Measurements from ENCODE around the gene IGSF22.
"Not testable (repeated sequence)": the region's sequence is repeated elsewhere in the genome, so short reads cannot be mapped to it uniquely, and the experiment has no call there.

IGSF22 gene

DNA sequence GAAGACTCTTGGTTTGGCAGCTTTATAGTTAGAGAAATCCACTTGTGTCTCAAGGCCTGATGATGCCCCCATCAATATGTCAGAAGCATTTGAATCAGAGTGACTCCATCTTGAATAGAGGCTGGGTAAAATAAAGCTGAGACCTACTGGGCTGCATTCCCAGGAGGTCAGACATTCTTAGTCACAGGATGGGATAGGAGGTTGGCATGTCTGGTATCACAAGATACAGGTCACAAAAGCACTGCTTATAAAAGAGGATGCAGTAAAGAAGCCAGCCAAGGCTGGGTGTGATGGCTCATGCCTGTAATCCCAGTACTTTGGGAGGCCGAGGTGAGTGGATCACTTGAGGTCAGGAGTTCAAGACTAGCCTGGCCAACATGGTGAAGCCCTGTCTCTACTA, 44.0 kb downstream of the IGSF22 start:
- DNase-seq = not testable (repeated sequence)

DNA sequence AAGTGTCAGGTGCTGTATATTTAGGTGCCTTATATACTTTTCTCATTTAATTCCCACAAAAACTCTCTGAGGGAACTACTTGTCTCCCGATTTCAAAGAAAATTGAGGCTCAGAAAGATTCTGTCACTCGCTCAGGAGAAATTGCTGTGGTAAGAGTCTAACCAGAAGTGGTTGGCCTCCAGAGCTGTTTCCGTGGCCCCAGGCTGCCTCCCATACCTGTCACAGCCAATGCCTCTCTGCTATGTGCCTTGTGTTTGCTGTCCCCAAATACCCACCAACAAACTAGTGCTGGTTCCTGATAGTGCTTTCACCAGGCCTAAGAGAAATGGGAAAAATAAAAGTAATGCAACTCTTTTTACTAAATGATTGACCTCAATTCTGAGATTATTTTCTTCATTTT, 48.4 kb downstream of the IGSF22 start:
- DNase-seq = no peak

- DNase-seq = no peak
Observed at GRCh38 chr11:18676803-18677202, 49.2 kb downstream of the IGSF22 start.

GRCh38 chr11:18672209-18672608, 53.8 kb downstream of the IGSF22 start:
- not testable (repeated sequence) for DNase-seq

GRCh38 chr11:18671246-18671645, 54.7 kb downstream of the IGSF22 start:
- DNase-seq = no peak

DNA sequence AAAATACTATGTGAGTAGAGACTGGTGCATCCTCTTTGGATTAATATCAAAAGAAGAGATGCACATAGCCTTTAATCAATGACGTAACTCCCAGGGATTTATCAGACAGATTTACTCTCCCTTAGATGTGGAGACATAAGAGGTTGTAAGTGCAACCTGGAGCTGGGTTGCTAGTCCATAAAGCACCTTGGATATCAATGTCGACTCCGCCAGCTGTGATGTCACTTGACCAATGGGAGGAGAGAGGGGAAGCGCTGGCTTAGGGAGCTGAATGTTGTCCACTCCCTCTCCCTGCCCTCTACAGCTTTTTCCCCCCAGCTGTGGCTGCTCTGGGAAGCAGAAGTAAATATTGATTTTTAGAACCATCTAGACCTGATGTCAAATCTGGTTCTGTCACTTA, 56.3 kb downstream of the IGSF22 start:
- DNase-seq = no peak

DNA sequence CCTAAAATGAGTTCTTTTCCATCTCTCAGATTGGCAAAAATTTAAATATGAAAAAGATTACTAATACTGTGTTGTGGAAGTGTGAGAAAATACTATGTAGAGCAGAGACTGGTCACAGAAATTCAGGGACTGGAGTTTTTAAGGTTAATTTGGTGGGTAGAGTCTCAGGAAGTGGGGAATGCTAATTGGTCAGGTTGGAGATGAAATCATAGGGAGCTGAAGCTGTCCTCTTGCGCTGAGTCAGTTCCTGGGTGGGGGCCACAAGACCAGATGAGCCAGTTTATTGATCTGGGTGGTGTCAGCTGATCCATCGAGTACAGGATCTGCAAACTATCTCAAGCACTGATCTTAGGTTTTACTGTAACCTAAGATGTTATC, 56.8 kb downstream of the IGSF22 start:
- DNase-seq = no peak

DNA sequence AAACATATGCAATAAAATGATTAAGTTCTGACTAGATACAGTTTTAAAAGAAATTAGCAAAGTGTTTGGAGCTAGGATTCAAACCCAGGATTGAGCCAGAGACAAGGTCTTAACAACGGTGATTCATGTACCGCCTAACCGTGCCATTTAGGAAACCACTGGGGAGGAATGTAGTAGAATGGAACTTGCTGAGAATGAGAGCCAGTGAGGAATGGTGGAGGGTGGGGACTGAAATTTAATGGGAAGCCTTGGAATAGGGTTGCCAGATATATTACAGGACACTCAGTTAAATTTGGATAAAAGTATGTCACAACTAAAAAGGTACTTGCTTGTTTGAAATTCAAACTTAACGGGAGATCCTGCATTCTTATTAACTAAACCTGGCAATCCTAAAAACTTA, 57.9 kb downstream of the IGSF22 start:
- no peak for DNase-seq

DNA sequence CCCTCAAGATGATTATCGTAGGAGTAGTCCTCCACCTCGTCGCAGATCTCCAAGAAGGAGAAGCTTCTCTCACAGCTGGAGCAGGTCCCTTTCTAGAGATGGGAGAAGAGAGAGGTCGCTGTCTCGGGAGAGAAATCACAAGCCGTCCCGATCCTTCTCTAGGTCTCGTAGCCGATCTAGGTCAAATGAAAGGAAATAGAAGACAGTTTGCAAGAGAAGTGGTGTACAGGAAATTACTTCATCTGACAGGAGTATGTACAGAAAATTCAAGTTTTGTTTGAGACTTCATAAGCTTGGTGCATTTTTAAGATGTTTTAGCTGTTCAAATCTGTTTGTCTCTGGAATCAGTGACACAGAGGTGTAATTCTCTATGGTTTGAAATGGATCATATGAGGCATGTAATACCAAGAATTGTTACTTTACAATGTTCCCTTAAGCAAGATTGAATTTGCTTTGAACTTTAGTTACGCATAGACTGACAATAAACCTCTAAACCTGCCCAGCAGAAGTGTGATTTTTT, 60.6 kb downstream of the IGSF22 start:
- not testable (repeated sequence) for DNase-seq

GRCh38 chr11:18657673-18658072, 68.3 kb downstream of the IGSF22 start:
- no peak for DNase-seq
